H9 (cell line): ENCODE results near the gene C2CD4A. TPM values are rescaled to one million over a fixed set of nuclear protein-coding genes. Genes with fewer than 3 reads are reported as not detected.

Experiments
- DNase-seq: peaks from one replicate; pipeline ENCODE4 v3.0.0-alpha.2; 2017
- H2AFZ ChIP-seq: one replicate; pipeline ENCODE4 v1.6.1; 2013; ENCODE audit warnings: mild to moderate bottlenecking, low read length, control low read depth, moderate library complexity
- H2AK5ac ChIP-seq: 2 replicates; pipeline ENCODE4 v1.6.1; 2013; ENCODE audit warnings: low read length, control low read depth, mixed read lengths; ENCODE audit not compliant: insufficient read length
- H2BK120ac ChIP-seq: one replicate; pipeline ENCODE4 v1.6.1; 2013; ENCODE audit warnings: low read depth, mild to moderate bottlenecking, low read length, control low read depth, inconsistent platforms; ENCODE audit not compliant: poor library complexity, severe bottlenecking
- H2BK12ac ChIP-seq: 2 replicates; pipeline ENCODE4 v1.6.1; 2013; ENCODE audit warnings: low read length, control low read depth, mixed read lengths, low read depth; ENCODE audit not compliant: insufficient read length
- H2BK15ac ChIP-seq: 2 replicates; pipeline ENCODE4 v1.6.1; 2013; ENCODE audit warnings: low read depth, low read length, control low read depth
- H2BK20ac ChIP-seq: one replicate; pipeline ENCODE4 v1.6.1; 2013; ENCODE audit warnings: low read depth, mild to moderate bottlenecking, low read length, control low read depth, inconsistent platforms; ENCODE audit not compliant: poor library complexity, severe bottlenecking
- H2BK5ac ChIP-seq: 2 replicates; pipeline ENCODE4 v1.6.1; 2013; ENCODE audit warnings: low read length, control low read depth, mixed read lengths; ENCODE audit not compliant: insufficient read length
- H3K14ac ChIP-seq: 2 replicates; pipeline ENCODE4 v1.6.1; 2013; ENCODE audit warnings: low read length, control low read depth; ENCODE audit not compliant: insufficient read depth
- H3K18ac ChIP-seq: 2 replicates; pipeline ENCODE4 v1.6.1; 2013; ENCODE audit warnings: low read depth, mild to moderate bottlenecking, mixed read lengths, low read length, control low read depth; ENCODE audit not compliant: insufficient read length
- H3K23ac ChIP-seq: 2 replicates; pipeline ENCODE4 v1.6.1; 2013; ENCODE audit warnings: low read length, control low read depth, mixed read lengths, low read depth; ENCODE audit not compliant: insufficient read length
- H3K23me2 ChIP-seq: 2 replicates; pipeline ENCODE4 v1.6.1; 2013; ENCODE audit warnings: low read depth, mild to moderate bottlenecking, mixed read lengths, low read length, control low read depth; ENCODE audit not compliant: insufficient read length, poor library complexity, severe bottlenecking
- H3K27ac ChIP-seq: 2 replicates; pipeline ENCODE4 v1.5.1; 2013; ENCODE audit warnings: low read length, control low read depth, mixed read lengths, low read depth; ENCODE audit not compliant: insufficient read length
- H3K27me3 ChIP-seq: 2 replicates; pipeline ENCODE4 v1.6.1; 2013; ENCODE audit warnings: low read length, control low read depth, inconsistent platforms; ENCODE audit not compliant: insufficient read depth
- H3K4ac ChIP-seq: 2 replicates; pipeline ENCODE4 v1.6.1; 2013; ENCODE audit warnings: low read depth, mild to moderate bottlenecking, control low read depth, inconsistent platforms, low read length, moderate library complexity
- H3K4me1 ChIP-seq: 2 replicates; pipeline ENCODE4 v1.6.1; 2013; ENCODE audit warnings: low read length, control low read depth, inconsistent platforms; ENCODE audit not compliant: insufficient read depth
- H3K4me2 ChIP-seq: 2 replicates; pipeline ENCODE4 v1.6.1; 2013; ENCODE audit warnings: low read length, control low read depth, mixed read lengths; ENCODE audit not compliant: insufficient read length, insufficient read depth
- H3K56ac ChIP-seq: 2 replicates; pipeline ENCODE4 v1.6.1; 2013; ENCODE audit warnings: low read depth, mild to moderate bottlenecking, mixed read lengths, low read length, control low read depth; ENCODE audit not compliant: insufficient read length
- H3K79me1 ChIP-seq: 2 replicates; pipeline ENCODE4 v1.6.1; 2013; ENCODE audit warnings: low read depth, mild to moderate bottlenecking, moderate library complexity, low read length, control low read depth, inconsistent platforms; ENCODE audit not compliant: insufficient read depth, poor library complexity, severe bottlenecking
- H3K79me2 ChIP-seq: 2 replicates; pipeline ENCODE4 v1.6.1; 2013; ENCODE audit warnings: low read length, control low read depth, inconsistent platforms; ENCODE audit not compliant: insufficient read depth
- H3K9ac ChIP-seq: 2 replicates; pipeline ENCODE4 v1.6.1; 2013; ENCODE audit warnings: low read length, control low read depth, mixed read lengths; ENCODE audit not compliant: insufficient read length; ENCODE audit errors: extremely low read depth
- H3K9me3 ChIP-seq: one replicate; pipeline ENCODE4 v1.6.1; 2013; ENCODE audit warnings: low read depth, low read length, inconsistent platforms; ENCODE audit not compliant: control insufficient read depth
- H3T11ph ChIP-seq: one replicate; pipeline ENCODE4 v1.6.1; 2013; ENCODE audit warnings: mild to moderate bottlenecking, low read length, control low read depth, inconsistent platforms
- H4K20me1 ChIP-seq: one replicate; pipeline ENCODE4 v1.6.1; 2013; ENCODE audit not compliant: control insufficient read depth, insufficient read length, insufficient read depth
- H4K5ac ChIP-seq: 2 replicates; pipeline ENCODE4 v1.6.1; 2013; ENCODE audit warnings: low read depth, mild to moderate bottlenecking, mixed read lengths, low read length, control low read depth; ENCODE audit not compliant: insufficient read length
- H4K8ac ChIP-seq: replicated peaks from 2 replicates; pipeline ENCODE4 v1.6.1; 2013; ENCODE audit warnings: low read length, control low read depth, mixed read lengths, low read depth; ENCODE audit not compliant: insufficient read length
- H4K91ac ChIP-seq: 2 replicates; pipeline ENCODE4 v1.6.1; 2013; ENCODE audit warnings: low read depth, mild to moderate bottlenecking, moderate library complexity, mixed read lengths, low read length, control low read depth; ENCODE audit not compliant: insufficient read length
- H3K27ac Mint-ChIP-seq, 3 experiments: 2 replicates in 2 of 3; 3 replicates in 1 of 3; pipeline ENCODE4 v1.8.0; 2020 to 2021; ENCODE audit warnings: mixed read lengths in 3 of 3, mild to moderate bottlenecking in 1 of 3, moderate library complexity in 1 of 3
- H3K27me3 Mint-ChIP-seq: 2 replicates; pipeline ENCODE4 v1.8.0; 2021; ENCODE audit warnings: low read depth, mild to moderate bottlenecking, moderate library complexity, mixed read lengths
- H3K36me3 Mint-ChIP-seq, 3 experiments: 2 replicates in 2 of 3; 3 replicates in 1 of 3; pipeline ENCODE4 v1.8.0; 2020 to 2021; ENCODE audit warnings: low read depth in 3 of 3, mixed read lengths in 3 of 3; ENCODE audit not compliant: insufficient read depth in 1 of 3
- H3K4me1 Mint-ChIP-seq, 2 experiments: 2 replicates each; pipeline ENCODE4 v1.8.0; 2020; ENCODE audit warnings: mixed read lengths in 2 of 2
- H3K4me3 Mint-ChIP-seq, 2 experiments: 2 replicates in 1 of 2; 3 replicates in 1 of 2; pipeline ENCODE4 v1.8.0; 2020 to 2021; ENCODE audit warnings: mild to moderate bottlenecking in 2 of 2, mixed read lengths in 2 of 2, moderate library complexity in 1 of 2
- H3K9me3 Mint-ChIP-seq, 2 experiments: 2 replicates in 1 of 2; 3 replicates in 1 of 2; pipeline ENCODE4 v1.8.0; 2020; ENCODE audit warnings: mild to moderate bottlenecking in 2 of 2, mixed read lengths in 2 of 2, moderate library complexity in 1 of 2
- WGBS: extraction: QIAGEN DNeasy Blood & Tissue Kit; methylation state at CpG from one replicate; pipeline ENCODE4 v1.1.7; 2013; ENCODE audit warnings: missing lambda C conversion rate, low lambda C conversion rate, mixed read lengths; ENCODE audit not compliant: insufficient read length; ENCODE audit errors: extremely low coverage; 5-methylcytosine and 5-hydroxymethylcytosine counted together
- total RNA-seq: library from RNA; stranded (reverse); gene quantifications from 2 replicates; pipeline ENCODE4 v1.2.1, GENCODE V29; 2021
- TF ChIP-seq, protein P1 (sequence below): fragments of 200-600 bp; sonication (generic); conservative IDR thresholded peaks from 3 replicates; pipeline ENCODE4 v1.8.0; 2021; ENCODE audit warnings: antibody characterized with exemption, mild to moderate bottlenecking

C2CD4A gene
- total RNA-seq, 1 experiment from 2014 or later, result not detected

DNA sequence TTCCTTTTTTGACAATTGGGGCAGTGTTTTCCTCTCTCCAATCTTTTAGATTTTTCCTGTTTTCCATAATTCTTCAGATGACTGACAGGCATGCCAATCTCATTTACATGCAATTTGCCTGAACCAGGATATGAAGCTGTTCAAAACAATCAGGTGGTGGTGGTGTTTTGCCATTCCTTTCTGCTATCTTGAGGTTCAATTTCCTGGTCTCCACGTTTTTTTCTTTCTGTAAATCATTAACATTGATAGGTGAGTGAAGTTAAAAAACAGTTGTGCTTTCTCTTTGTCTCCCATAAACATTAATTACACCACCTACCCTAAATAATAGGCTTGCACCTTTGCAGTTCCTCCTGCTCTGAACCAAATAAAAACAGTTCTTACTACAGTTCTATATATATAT, 49.1 kb downstream of the C2CD4A start:
- Histone ChIP-seq H3K56ac (no peak overlapping the region), H3K4ac (no peak overlapping the region), H3K27ac (no peak overlapping the region), H3K79me2 (no peaks in the 10 kb centered on the region), H4K8ac (no peak overlapping the region), H3T11ph (no peak overlapping the region), H2BK12ac (no peak overlapping the region), H3K4me2 (no peak overlapping the region), H2BK15ac (no peak overlapping the region), H2AFZ (no peak overlapping the region), H3K14ac (no peak overlapping the region), H3K9ac (no peak overlapping the region), H3K27me3 (no peaks in the 10 kb centered on the region), H3K4me1 (peaks cover 2% of the 10 kb centered on the region; the same call in 1 of the 2 replicates), H3K18ac (no peak overlapping the region), H2AK5ac (no peak overlapping the region), H4K91ac (no peak overlapping the region), H3K23ac (no peak overlapping the region), H2BK5ac (no peak overlapping the region), H3K23me2 (no peaks in the 10 kb centered on the region), H4K5ac (no peak overlapping the region), H3K79me1 (no peaks in the 10 kb centered on the region), H2BK120ac (no peak overlapping the region), H4K20me1 (no peaks in the 10 kb centered on the region), H3K9me3 (no peaks in the 10 kb centered on the region), H2BK20ac (no peak overlapping the region)
- DNase-seq, result no peak
- TF ChIP-seq, protein P1, sequence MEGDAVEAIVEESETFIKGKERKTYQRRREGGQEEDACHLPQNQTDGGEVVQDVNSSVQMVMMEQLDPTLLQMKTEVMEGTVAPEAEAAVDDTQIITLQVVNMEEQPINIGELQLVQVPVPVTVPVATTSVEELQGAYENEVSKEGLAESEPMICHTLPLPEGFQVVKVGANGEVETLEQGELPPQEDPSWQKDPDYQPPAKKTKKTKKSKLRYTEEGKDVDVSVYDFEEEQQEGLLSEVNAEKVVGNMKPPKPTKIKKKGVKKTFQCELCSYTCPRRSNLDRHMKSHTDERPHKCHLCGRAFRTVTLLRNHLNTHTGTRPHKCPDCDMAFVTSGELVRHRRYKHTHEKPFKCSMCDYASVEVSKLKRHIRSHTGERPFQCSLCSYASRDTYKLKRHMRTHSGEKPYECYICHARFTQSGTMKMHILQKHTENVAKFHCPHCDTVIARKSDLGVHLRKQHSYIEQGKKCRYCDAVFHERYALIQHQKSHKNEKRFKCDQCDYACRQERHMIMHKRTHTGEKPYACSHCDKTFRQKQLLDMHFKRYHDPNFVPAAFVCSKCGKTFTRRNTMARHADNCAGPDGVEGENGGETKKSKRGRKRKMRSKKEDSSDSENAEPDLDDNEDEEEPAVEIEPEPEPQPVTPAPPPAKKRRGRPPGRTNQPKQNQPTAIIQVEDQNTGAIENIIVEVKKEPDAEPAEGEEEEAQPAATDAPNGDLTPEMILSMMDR, result no peak
- Mint-ChIP-seq H3K27ac (no peak overlapping the region), H3K9me3 (no peaks in the 10 kb centered on the region), H3K27me3 (no peaks in the 10 kb centered on the region; the same call in 1 of the 2 replicates), H3K36me3 (no peaks in the 10 kb centered on the region), H3K4me3 (no peak overlapping the region), H3K4me1 (peaks cover 0 to 6% of the 10 kb centered on the region in 2 experiments; a peak in 2 of 4 replicates)
- no CpG with 5 or more reads among the region's 1 CpG for WGBS
